ENCODE data around the gene MARCO.

GRCh38 chr2:118903029-118903351, 39.0 kb upstream of the MARCO start:
- TF ChIP-seq CTCF (IDR thresholded peaks at IDR 0.05) (no peak), POLR2A (IDR thresholded peaks at IDR 0.05) (no peak)
